Smooth muscle cell (in vitro differentiated cells): ENCODE results near the gene SLC8A3. TPM values are rescaled to one million over a fixed set of nuclear protein-coding genes. Genes with fewer than 3 reads are reported as not detected.

Experiments
- DNase-seq: peaks from one replicate; lab custom pipeline; 2025; ENCODE audit not compliant: unreplicated experiment; lab: John Stamatoyannopoulos, UW
- H2AFZ ChIP-seq: fragments of 200-600 bp; sonication (generic); 2 replicates; pipeline ENCODE4 v1.6.0; 2016; ENCODE audit warnings: antibody characterized with exemption, low read depth, mild to moderate bottlenecking
- H3F3A ChIP-seq: fragments of 200-600 bp; sonication (generic); 2 replicates; pipeline ENCODE4 v1.6.0; 2017; ENCODE audit warnings: antibody characterized with exemption, low read depth
- H3K27ac ChIP-seq: fragments of 200-600 bp; sonication (generic); 2 replicates; pipeline ENCODE4 v1.5.1; 2016; ENCODE audit warnings: low read depth, mild to moderate bottlenecking
- H3K27me3 ChIP-seq: fragments of 200-600 bp; sonication (generic); 2 replicates; pipeline ENCODE4 v1.6.1; 2016; ENCODE audit warnings: low read depth, mild to moderate bottlenecking
- H3K36me3 ChIP-seq: fragments of 200-600 bp; sonication (generic); 2 replicates; pipeline ENCODE4 v1.5.1; 2016; ENCODE audit warnings: low read depth
- H3K4me1 ChIP-seq: fragments of 200-600 bp; sonication (generic); 2 replicates; pipeline ENCODE4 v1.5.1; 2016; ENCODE audit warnings: low read depth
- H3K4me2 ChIP-seq: fragments of 200-600 bp; sonication (generic); 2 replicates; pipeline ENCODE4 v1.6.0; 2016; ENCODE audit warnings: mild to moderate bottlenecking
- H3K4me3 ChIP-seq: fragments of 200-600 bp; sonication (generic); 2 replicates; pipeline ENCODE4 v1.5.1; 2016; ENCODE audit warnings: mild to moderate bottlenecking
- H3K79me2 ChIP-seq: fragments of 200-600 bp; sonication (generic); 2 replicates; pipeline ENCODE4 v1.6.0; 2016; ENCODE audit warnings: low read depth, mild to moderate bottlenecking
- H3K9ac ChIP-seq: fragments of 200-600 bp; sonication (generic); 2 replicates; pipeline ENCODE4 v1.6.0; 2016; ENCODE audit warnings: low read depth
- H3K9me3 ChIP-seq: fragments of 200-600 bp; sonication (generic); replicated peaks from 2 replicates; pipeline ENCODE4 v1.5.1; 2016; ENCODE audit warnings: low read depth
- H4K20me1 ChIP-seq: fragments of 200-600 bp; sonication (generic); 2 replicates; pipeline ENCODE4 v1.6.0; 2016; ENCODE audit warnings: low read depth
- WGBS: methylation state at CpG from one replicate; pipeline ENCODE4 v1.1.7; 2016; ENCODE audit warnings: low lambda C conversion rate; 5-methylcytosine and 5-hydroxymethylcytosine counted together
- polyA plus RNA-seq: library from polyadenylated mRNA; unstranded; fragments of >200 nt; fragmentation: Nextera tagmentation; extraction: Ambion mirVana; gene quantifications from 2 replicates; pipeline ENCODE4 v1.2.1, GENCODE V29; 2016
- total RNA-seq: library from RNA; depleted of rRNA; stranded (reverse); fragments of >200 nt; gene quantifications from 2 replicates; pipeline ENCODE4 v1.2.3, GENCODE V29; 2014
- TF ChIP-seq, protein P1 (sequence below): fragments of 200-600 bp; sonication (generic); IDR thresholded peaks from 2 replicates; pipeline ENCODE4 v1.5.1; 2017; ENCODE audit warnings: borderline replicate concordance, mild to moderate bottlenecking, antibody characterized with exemption; ENCODE audit not compliant: insufficient read depth, poor library complexity, severe bottlenecking

The SLC8A3 gene
- total and polyA plus RNA-seq, 2 experiments from 2014 or later, result not detected

DNA sequence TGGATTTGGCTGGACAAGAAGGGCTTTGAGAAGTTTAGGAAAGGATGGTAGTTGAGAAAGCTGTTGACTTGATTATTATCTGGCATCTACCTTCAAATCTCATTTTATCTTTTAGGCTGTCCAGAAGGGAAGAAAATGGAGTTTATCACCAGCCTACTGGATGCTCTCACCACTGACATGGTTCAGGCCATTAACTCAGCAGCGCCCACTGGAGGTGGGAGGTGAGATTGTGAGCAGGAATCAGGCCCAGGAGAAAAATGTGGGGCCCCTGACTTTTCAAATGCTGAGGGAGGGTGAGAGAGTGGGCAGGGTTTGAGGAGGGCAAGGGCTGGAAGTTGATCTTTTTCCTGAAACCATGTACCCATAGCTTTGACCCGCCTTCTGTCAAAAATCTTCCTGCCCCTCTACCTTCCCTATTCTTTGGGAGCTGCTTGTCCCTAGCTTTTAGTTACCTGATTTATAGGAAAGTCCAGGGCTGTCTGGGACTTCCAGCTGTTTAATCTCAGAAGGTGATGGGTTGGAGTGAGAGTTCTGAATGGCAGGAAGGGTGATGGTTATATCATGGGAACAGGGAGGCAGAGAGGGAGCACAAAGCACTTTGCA lies 175.4 kb downstream of the SLC8A3 start:
- H3K27ac ChIP-seq, result no peak overlapping the region
- 46% methylated on average over 2 of the region's 2 CpGs for WGBS
- DNase-seq, result no peak
- no peaks in the 10 kb centered on the region for H4K20me1 ChIP-seq
- no peaks in the 10 kb centered on the region for H3K79me2 ChIP-seq
- peaks cover 10% of the 10 kb centered on the region for H3K4me1 ChIP-seq
- no peak overlapping the region for H3K4me2 ChIP-seq
- H3K4me3 ChIP-seq, result no peak overlapping the region
- no peaks in the 10 kb centered on the region for H3K27me3 ChIP-seq
- TF ChIP-seq, protein P1, sequence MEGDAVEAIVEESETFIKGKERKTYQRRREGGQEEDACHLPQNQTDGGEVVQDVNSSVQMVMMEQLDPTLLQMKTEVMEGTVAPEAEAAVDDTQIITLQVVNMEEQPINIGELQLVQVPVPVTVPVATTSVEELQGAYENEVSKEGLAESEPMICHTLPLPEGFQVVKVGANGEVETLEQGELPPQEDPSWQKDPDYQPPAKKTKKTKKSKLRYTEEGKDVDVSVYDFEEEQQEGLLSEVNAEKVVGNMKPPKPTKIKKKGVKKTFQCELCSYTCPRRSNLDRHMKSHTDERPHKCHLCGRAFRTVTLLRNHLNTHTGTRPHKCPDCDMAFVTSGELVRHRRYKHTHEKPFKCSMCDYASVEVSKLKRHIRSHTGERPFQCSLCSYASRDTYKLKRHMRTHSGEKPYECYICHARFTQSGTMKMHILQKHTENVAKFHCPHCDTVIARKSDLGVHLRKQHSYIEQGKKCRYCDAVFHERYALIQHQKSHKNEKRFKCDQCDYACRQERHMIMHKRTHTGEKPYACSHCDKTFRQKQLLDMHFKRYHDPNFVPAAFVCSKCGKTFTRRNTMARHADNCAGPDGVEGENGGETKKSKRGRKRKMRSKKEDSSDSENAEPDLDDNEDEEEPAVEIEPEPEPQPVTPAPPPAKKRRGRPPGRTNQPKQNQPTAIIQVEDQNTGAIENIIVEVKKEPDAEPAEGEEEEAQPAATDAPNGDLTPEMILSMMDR, result peak; percentile 55
- no peaks in the 10 kb centered on the region for H3K9me3 ChIP-seq
- peaks cover 3% of the 10 kb centered on the region for H3F3A ChIP-seq
- no peak overlapping the region for H3K9ac ChIP-seq
- no peaks in the 10 kb centered on the region for H3K36me3 ChIP-seq
- H2AFZ ChIP-seq, result no peak overlapping the region

DNA sequence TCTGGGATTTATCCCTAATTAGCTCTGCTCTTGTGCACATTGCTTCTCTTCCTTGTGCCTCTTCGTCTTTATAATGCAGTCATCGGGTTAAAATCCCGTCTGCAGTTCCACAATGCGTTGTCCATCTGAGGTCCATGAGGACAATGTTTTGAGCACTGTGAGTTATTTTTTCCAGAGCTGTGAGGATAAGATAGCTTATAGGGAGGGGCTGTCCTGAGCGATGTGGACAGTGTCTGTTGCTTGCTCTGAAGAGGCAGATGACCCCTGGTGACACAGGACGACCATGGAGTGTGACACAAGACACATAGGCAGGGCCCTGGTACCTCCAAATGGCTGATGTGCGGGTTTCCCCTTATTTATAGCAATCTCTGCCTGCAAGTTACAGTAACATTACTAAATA lies 177.0 kb downstream of the SLC8A3 start:
- peaks cover 17% of the 10 kb centered on the region for H3K4me1 ChIP-seq
- no peak overlapping the region for H3K4me3 ChIP-seq
- 69% methylated on average over 7 of the region's 7 CpGs for WGBS
- H3K79me2 ChIP-seq, result no peaks in the 10 kb centered on the region
- no peak overlapping the region for H2AFZ ChIP-seq
- no peaks in the 10 kb centered on the region for H3K36me3 ChIP-seq
- H4K20me1 ChIP-seq, result no peaks in the 10 kb centered on the region
- DNase-seq, result no peak
- peaks cover 3% of the 10 kb centered on the region for H3F3A ChIP-seq
- H3K27me3 ChIP-seq, result no peaks in the 10 kb centered on the region
- no peak overlapping the region for H3K27ac ChIP-seq
- no peak overlapping the region for H3K9ac ChIP-seq
- TF ChIP-seq, protein P1, result no peak
- H3K4me2 ChIP-seq, result no peak overlapping the region
- H3K9me3 ChIP-seq, result no peaks in the 10 kb centered on the region

DNA sequence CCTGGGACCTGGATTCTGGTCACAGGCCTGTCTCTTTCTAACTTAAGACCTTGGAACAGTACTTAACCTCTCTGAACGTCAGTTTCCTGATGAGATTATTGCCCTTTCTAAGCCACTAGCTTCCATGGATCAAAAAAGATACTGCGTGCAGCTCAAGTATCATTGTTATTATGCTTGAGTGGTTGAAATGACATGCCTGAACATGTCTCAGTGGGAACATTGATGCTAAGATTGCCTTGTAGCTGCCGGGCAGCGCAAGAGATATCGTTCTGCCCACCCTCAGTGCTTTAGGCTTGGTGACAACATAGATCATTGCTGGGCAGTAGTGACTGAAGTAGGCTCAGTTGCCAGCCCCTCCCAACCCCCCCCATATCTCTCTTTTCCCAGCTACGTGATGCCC lies 177.7 kb downstream of the SLC8A3 start:
- Histone ChIP-seq H3K36me3 (no peaks in the 10 kb centered on the region), H3F3A (peaks cover 3% of the 10 kb centered on the region), H4K20me1 (no peaks in the 10 kb centered on the region), H3K9me3 (no peaks in the 10 kb centered on the region), H3K4me2 (no peak overlapping the region), H2AFZ (no peak overlapping the region), H3K27ac (no peak overlapping the region), H3K79me2 (no peaks in the 10 kb centered on the region), H3K27me3 (no peaks in the 10 kb centered on the region), H3K9ac (no peak overlapping the region), H3K4me1 (peaks cover 17% of the 10 kb centered on the region), H3K4me3 (no peak overlapping the region)
- DNase-seq, result no peak
- TF ChIP-seq, protein P1, result no peak
- 90% methylated on average over 6 of the region's 6 CpGs for WGBS

DNA sequence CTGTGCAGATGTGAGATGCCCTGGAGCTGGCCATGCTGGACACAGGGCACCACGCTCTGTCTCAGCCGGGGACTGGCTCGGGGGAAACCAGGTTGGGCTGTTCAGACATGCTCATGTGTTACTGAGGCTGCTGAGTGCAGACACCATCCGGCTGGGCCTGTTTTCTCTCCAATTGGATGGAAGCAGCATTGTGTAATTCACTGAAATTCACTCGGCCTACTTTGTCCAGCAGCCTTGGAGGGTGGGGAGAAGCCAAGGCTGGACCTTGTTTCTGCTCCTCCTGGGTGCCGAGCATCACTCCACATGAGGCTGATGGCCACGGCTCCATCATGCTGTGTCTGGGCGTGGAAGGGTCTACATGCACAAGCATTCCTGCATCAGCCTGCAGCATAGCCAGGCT lies 178.8 kb downstream of the SLC8A3 start:
- Histone ChIP-seq H3F3A (peaks cover 3% of the 10 kb centered on the region), H3K4me3 (no peak overlapping the region), H3K4me1 (peaks cover 23% of the 10 kb centered on the region), H3K27me3 (no peaks in the 10 kb centered on the region), H3K27ac (no peak overlapping the region), H3K9me3 (no peaks in the 10 kb centered on the region), H3K4me2 (no peak overlapping the region), H2AFZ (no peak overlapping the region), H3K36me3 (no peaks in the 10 kb centered on the region), H3K9ac (no peak overlapping the region), H3K79me2 (no peaks in the 10 kb centered on the region), H4K20me1 (no peaks in the 10 kb centered on the region)
- WGBS, result 70% methylated on average over 8 of the region's 8 CpGs
- TF ChIP-seq, protein P1, result no peak
- no peak for DNase-seq
